CD8-positive, alpha-beta memory T cell (primary cell): Measurements from ENCODE around the gene MAP3K5. TPM values are rescaled to one million over a fixed set of nuclear protein-coding genes. Genes with fewer than 3 reads are reported as not detected.

Experiments used
- CTCF ChIA-PET: fragments of 350-600 bp; sonication (Branson Sonifier 250); formaldehyde crosslinking; loops from one replicate; lab custom pipeline; 2021; ENCODE audit warnings: antibody characterized with exemption; lab: Charles Lee
- POLR2A ChIA-PET: fragments of 350-600 bp; sonication (Branson Sonifier 250); formaldehyde crosslinking; loops from one replicate; lab custom pipeline; 2021; ENCODE audit warnings: antibody characterized with exemption; lab: Charles Lee
- DNase-seq, 5 donors: peaks; one replicate each; pipeline versions ENCODE4 v3.0.0 to v3.0.0-alpha.2; 2020 to 2022; ENCODE audit warnings: mixed read lengths in 1 of 5
- H3K27ac ChIP-seq: one replicate; pipeline ENCODE4 v1.7.0; 2013; ENCODE audit warnings: low read depth, mild to moderate bottlenecking, low read length, moderate library complexity
- H3K27me3 ChIP-seq: 2 replicates; pipeline ENCODE4 v1.7.0; 2013; ENCODE audit warnings: low read length, mild to moderate bottlenecking; ENCODE audit not compliant: insufficient read depth, poor library complexity, severe bottlenecking
- H3K36me3 ChIP-seq: 2 replicates; pipeline ENCODE4 v1.7.0; 2013; ENCODE audit warnings: mild to moderate bottlenecking, low read length, moderate library complexity; ENCODE audit not compliant: insufficient read depth
- H3K4me1 ChIP-seq: 2 replicates; pipeline ENCODE4 v1.7.0; 2013; ENCODE audit warnings: mild to moderate bottlenecking, low read length, moderate library complexity; ENCODE audit not compliant: insufficient read depth
- H3K4me3 ChIP-seq: 2 replicates; pipeline ENCODE4 v1.7.0; 2013; ENCODE audit warnings: mild to moderate bottlenecking, low read length
- H3K9me3 ChIP-seq: 2 replicates; pipeline ENCODE4 v1.7.0; 2013; ENCODE audit warnings: mild to moderate bottlenecking, low read length
- H3K27ac Mint-ChIP-seq, 8 donors: one replicate each; pipeline ENCODE4 v1.8.0; 2020 to 2021; ENCODE audit warnings: mixed read lengths in 8 of 8, mild to moderate bottlenecking in 6 of 8, inconsistent platforms in 3 of 8, moderate library complexity in 3 of 8
- H3K27me3 Mint-ChIP-seq, 2 donors: one replicate each; pipeline ENCODE4 v1.8.0; 2020 to 2021; ENCODE audit warnings: mixed read lengths in 2 of 2, mild to moderate bottlenecking in 1 of 2, moderate library complexity in 1 of 2
- H3K36me3 Mint-ChIP-seq, 3 donors: one replicate each; pipeline ENCODE4 v1.8.0; 2020 to 2021; ENCODE audit warnings: mixed read lengths in 3 of 3, inconsistent platforms in 1 of 3, mild to moderate bottlenecking in 1 of 3
- H3K4me1 Mint-ChIP-seq, 3 donors: one replicate each; pipeline ENCODE4 v1.8.0; 2020 to 2021; ENCODE audit warnings: mixed read lengths in 3 of 3, inconsistent platforms in 1 of 3, mild to moderate bottlenecking in 1 of 3
- H3K4me3 Mint-ChIP-seq, 7 donors: one replicate each; pipeline ENCODE4 v1.8.0; 2020 to 2021; ENCODE audit warnings: mixed read lengths in 7 of 7, mild to moderate bottlenecking in 6 of 7, moderate library complexity in 4 of 7, inconsistent platforms in 2 of 7
- H3K9me3 Mint-ChIP-seq, 5 donors: one replicate each; pipeline ENCODE4 v1.8.0; 2020 to 2022; ENCODE audit warnings: mixed read lengths in 5 of 5, mild to moderate bottlenecking in 3 of 5, moderate library complexity in 2 of 5, inconsistent platforms in 1 of 5
- polyA plus RNA-seq: library from polyadenylated mRNA; unstranded; fragments of 300-500 nt; fragmentation: Illumina TruSeq; gene quantifications from one replicate; pipeline ENCODE4 v1.2.3, GENCODE V29; 2021
- total RNA-seq, 2 experiments: library from RNA; stranded (reverse); gene quantifications; one replicate each; pipeline ENCODE4 v1.2.3, GENCODE V29; 2021

MAP3K5 gene
- total and polyA plus RNA-seq, 3 experiments from 2014 or later = 12.6 to 19.9 (median 12.9) TPM

DNA sequence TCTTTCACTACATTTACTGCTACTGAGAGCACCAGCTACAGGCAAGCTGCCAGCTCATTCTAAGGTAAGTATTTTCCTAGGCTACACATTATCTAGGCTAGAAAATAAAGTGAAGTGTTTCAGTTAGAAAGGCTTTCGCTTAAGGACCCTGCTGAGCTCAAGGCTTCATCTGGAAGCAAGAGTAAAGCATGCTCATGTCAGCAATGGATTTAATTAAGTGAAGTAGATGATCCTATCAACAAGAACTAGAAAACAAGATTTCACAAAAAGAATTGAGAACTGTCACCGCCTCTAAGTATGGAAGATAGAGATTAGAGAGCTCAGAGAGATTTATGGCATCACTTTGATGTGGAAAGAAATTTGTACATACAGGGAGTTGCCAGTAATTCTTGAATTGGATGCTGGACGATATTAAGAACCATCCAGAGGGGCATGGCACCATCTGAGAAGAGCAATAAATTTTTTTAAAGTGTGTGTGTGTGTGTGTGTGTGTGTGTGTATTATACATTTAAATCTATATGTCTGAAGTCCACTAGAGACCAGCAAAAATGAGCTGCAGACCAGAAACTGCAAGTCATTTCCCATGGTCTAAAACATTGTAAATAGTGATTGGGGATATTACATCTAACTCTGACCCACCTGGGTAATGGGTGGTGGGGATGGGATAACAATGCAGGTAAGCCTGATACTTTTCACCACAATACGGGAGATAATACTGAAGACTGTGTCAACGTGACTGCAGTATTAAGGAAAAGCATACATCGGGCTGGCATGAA lies 136.8 kb downstream of the MAP3K5 start:
- H3K36me3 Mint-ChIP-seq = peaks cover 0 to 61% (median 20%) of the 10 kb centered on the region in 3 donors
- H3K9me3 Mint-ChIP-seq = no peaks in the 10 kb centered on the region
- peaks cover 0 to 7% (median 2%) of the 10 kb centered on the region in 3 donors for H3K4me1 Mint-ChIP-seq
- ChIA-PET CTCF (interaction anchor here (1.4 kb wide), 1 partner anchor 137 kb away, joined by 7 read pairs; the partner anchor contains the start of gene MAP3K5), POLR2A (interaction anchor here (0.6 kb wide), 1 partner anchor 137 kb away, joined by 3 read pairs; the partner anchor contains the start of gene MAP3K5)
- H3K27me3 Mint-ChIP-seq = no peaks in the 10 kb centered on the region
- H3K4me3 ChIP-seq = no peak overlapping the region
- peak overlapping the region in 2 of 8 donors; percentile 4 to 23 for H3K27ac Mint-ChIP-seq
- no peaks in the 10 kb centered on the region for H3K9me3 ChIP-seq
- no peaks in the 10 kb centered on the region for H3K4me1 ChIP-seq
- H3K27me3 ChIP-seq = no peaks in the 10 kb centered on the region
- no peaks in the 10 kb centered on the region for H3K36me3 ChIP-seq
- no peak for DNase-seq
- H3K27ac ChIP-seq = no peak overlapping the region
- no peak overlapping the region for H3K4me3 Mint-ChIP-seq

DNA sequence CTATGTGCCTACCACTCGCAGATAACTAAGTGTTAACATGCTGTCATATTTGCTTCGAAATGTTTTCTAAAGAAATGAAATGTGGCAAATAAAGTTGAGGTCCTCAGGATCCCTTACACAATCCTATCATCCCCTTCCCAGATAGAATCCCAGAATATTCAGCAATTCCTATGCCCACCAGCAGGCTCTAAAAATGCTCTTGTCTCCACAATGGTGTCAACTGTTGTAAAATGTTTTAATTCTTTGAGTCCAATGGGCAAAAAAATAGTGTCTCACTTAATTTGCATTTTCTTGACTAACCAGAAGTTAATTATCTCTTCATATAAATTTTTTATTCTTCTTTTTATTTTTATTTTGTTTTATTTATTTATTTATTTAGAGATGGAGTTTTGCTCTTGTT lies 138.2 kb downstream of the MAP3K5 start:
- no peaks in the 10 kb centered on the region for H3K27me3 Mint-ChIP-seq
- Histone ChIP-seq H3K27ac (no peak overlapping the region), H3K4me1 (no peaks in the 10 kb centered on the region), H3K36me3 (no peaks in the 10 kb centered on the region), H3K4me3 (no peak overlapping the region), H3K27me3 (no peaks in the 10 kb centered on the region), H3K9me3 (no peaks in the 10 kb centered on the region)
- ChIA-PET POLR2A (no interaction called here), CTCF (interaction anchor here (1.4 kb wide), 1 partner anchor 10 kb away, joined by 3 read pairs; no protein-coding TSS in a partner anchor)
- H3K36me3 Mint-ChIP-seq = peaks cover 0 to 60% (median 20%) of the 10 kb centered on the region in 3 donors
- no peak overlapping the region for H3K4me3 Mint-ChIP-seq
- peak overlapping the region in 1 of 8 donors; percentile 73 for H3K27ac Mint-ChIP-seq
- DNase-seq = no peak
- H3K9me3 Mint-ChIP-seq = no peaks in the 10 kb centered on the region
- peaks cover 0 to 7% (median 0%) of the 10 kb centered on the region in 3 donors for H3K4me1 Mint-ChIP-seq

DNA sequence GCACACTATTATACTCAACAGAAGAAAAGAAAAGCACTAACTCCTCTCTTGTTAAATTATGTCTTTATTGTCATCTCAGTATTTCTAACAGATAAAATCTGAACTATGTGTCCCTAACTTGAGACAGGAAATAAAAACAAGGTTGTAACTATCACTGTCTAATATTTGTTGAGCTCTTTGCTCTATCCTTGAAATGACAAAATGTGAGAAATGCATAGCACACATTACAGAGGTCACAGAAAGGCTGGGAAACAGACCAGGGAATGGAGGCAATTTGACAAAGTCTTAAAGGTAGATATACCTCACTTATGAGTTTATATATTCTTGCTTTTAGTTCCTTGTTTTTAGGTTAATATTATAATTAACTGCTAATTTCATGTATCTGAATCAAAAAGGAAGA lies 139.6 kb downstream of the MAP3K5 start:
- no peak overlapping the region for H3K27ac ChIP-seq
- H3K36me3 ChIP-seq = no peaks in the 10 kb centered on the region
- no peaks in the 10 kb centered on the region for H3K9me3 Mint-ChIP-seq
- no peak overlapping the region for H3K4me3 Mint-ChIP-seq
- H3K9me3 ChIP-seq = no peaks in the 10 kb centered on the region
- peaks cover 6% of the 10 kb centered on the region for H3K4me1 ChIP-seq
- no peaks in the 10 kb centered on the region for H3K27me3 ChIP-seq
- H3K4me3 ChIP-seq = no peak overlapping the region
- peak overlapping the region in 3 of 8 donors; percentile 37 to 66 (median 46) for H3K27ac Mint-ChIP-seq
- no peak for DNase-seq
- H3K4me1 Mint-ChIP-seq = peaks cover 0 to 7% (median 0%) of the 10 kb centered on the region in 3 donors
- H3K27me3 Mint-ChIP-seq = no peaks in the 10 kb centered on the region
- ChIA-PET CTCF (no interaction called here), POLR2A (no interaction called here)
- peaks cover 0 to 49% (median 18%) of the 10 kb centered on the region in 3 donors for H3K36me3 Mint-ChIP-seq

DNA sequence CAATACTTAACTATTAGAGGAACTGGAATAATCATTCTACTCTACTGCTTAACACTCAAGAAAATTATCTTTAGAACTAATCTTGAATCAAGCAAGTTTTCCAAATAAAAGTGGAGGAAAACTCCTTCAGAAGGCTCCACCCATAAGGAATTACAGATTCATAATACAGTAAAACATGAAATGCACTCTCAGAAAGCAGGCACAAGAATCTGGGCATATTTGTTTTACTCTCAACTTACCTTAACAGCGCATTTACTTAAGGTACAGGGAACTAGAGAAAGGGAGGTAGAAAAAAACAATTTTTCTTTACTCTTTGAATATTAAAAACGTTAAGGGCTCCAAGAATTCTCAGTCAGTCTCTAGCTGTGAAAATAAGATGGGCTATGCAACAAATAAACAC lies 140.3 kb downstream of the MAP3K5 start:
- Histone ChIP-seq H3K4me3 (no peak overlapping the region), H3K36me3 (no peaks in the 10 kb centered on the region), H3K4me1 (peaks cover 12% of the 10 kb centered on the region), H3K27ac (no peak overlapping the region), H3K27me3 (no peaks in the 10 kb centered on the region), H3K9me3 (no peaks in the 10 kb centered on the region)
- CTCF ChIA-PET = interaction anchor here (12.7 kb wide), 1 partner anchor 136 kb away, joined by 362 read pairs; the partner anchor contains the start of gene MAP3K5
- H3K27ac Mint-ChIP-seq = peak overlapping the region in 4 of 8 donors; percentile 25 to 54 (median 34)
- H3K27me3 Mint-ChIP-seq = no peaks in the 10 kb centered on the region
- H3K4me3 Mint-ChIP-seq = no peak overlapping the region
- H3K4me1 Mint-ChIP-seq = peaks cover 0 to 7% (median 0%) of the 10 kb centered on the region in 3 donors
- DNase-seq = no peak
- POLR2A ChIA-PET = no interaction called here
- H3K36me3 Mint-ChIP-seq = peaks cover 0 to 42% (median 13%) of the 10 kb centered on the region in 3 donors
- no peaks in the 10 kb centered on the region for H3K9me3 Mint-ChIP-seq

DNA sequence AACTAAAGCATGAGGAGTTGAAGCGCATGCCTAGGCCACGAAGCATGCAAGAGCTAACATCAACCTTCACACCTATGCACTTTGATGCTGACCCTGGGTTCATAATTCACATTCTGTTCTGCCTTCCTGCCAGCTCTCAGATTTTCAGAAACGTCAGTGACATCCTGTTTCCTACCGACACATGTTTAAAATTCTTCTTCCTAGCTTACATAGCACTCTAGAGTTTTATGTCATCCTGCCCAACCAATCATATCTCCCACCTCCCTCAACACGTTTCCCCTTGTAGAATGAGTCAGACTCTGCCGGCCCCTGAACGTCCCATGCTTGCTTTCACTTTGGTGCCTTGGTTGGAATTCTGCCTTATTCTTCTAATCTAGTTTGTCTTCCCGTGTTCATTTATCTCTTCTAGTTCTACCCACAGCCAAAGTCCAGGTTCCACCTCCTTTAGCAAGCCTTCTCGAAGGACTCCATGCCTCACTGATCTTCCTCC lies 144.9 kb downstream of the MAP3K5 start:
- peak; percentile 11 to 68 (median 47) for DNase-seq
- no peak overlapping the region for H3K4me3 ChIP-seq
- peaks cover 17% of the 10 kb centered on the region for H3K4me1 ChIP-seq
- peak overlapping the region; percentile 57 for H3K27ac ChIP-seq
- POLR2A ChIA-PET = interaction anchor here (1.0 to 2.2 kb wide), 2 partner anchors 106 to 145 kb away, joined by 3 to 15 read pairs; partner anchors contain the start of gene MAP3K5
- H3K9me3 ChIP-seq = no peaks in the 10 kb centered on the region
- CTCF ChIA-PET = interaction anchor here (1.6 to 12.7 kb wide), 2 partner anchors 69 to 141 kb away, joined by 3 to 362 read pairs; partner anchors contain the start of gene MAP3K5
- H3K36me3 Mint-ChIP-seq = peaks cover 0 to 16% (median 3%) of the 10 kb centered on the region in 3 donors
- H3K36me3 ChIP-seq = no peaks in the 10 kb centered on the region
- H3K9me3 Mint-ChIP-seq = no peaks in the 10 kb centered on the region
- no peak overlapping the region for H3K27ac Mint-ChIP-seq
- no peaks in the 10 kb centered on the region for H3K27me3 Mint-ChIP-seq
- H3K4me3 Mint-ChIP-seq = no peak overlapping the region
- no peaks in the 10 kb centered on the region for H3K27me3 ChIP-seq
- H3K4me1 Mint-ChIP-seq = peaks cover 0 to 3% (median 2%) of the 10 kb centered on the region in 3 donors

DNA sequence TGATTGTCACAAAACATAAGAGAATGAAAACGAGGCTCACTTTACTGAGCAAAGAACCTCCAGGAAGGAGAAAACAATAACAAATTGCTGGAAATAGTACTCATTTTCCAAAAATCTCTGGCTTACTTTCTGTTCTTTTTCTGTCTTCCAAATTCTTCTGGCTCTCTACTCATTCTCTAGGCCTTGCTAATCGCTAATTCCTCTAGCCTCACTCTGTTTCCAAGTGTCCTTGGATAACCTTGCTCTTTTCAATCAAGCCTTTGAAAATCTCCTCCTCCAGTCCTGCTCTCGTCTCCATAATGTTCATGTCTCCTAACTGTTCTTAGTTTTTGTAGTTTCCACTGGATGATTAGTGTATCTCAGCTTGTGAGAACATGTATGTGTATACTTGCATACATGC lies 145.9 kb downstream of the MAP3K5 start:
- Histone ChIP-seq H3K27me3 (no peaks in the 10 kb centered on the region), H3K36me3 (no peaks in the 10 kb centered on the region), H3K4me1 (peaks cover 17% of the 10 kb centered on the region), H3K4me3 (no peak overlapping the region), H3K9me3 (no peaks in the 10 kb centered on the region), H3K27ac (no peak overlapping the region)
- H3K36me3 Mint-ChIP-seq = peaks cover 0 to 14% (median 3%) of the 10 kb centered on the region in 3 donors
- no peak for DNase-seq
- no peak overlapping the region for H3K4me3 Mint-ChIP-seq
- no peaks in the 10 kb centered on the region for H3K9me3 Mint-ChIP-seq
- H3K4me1 Mint-ChIP-seq = peaks cover 0 to 3% (median 2%) of the 10 kb centered on the region in 3 donors
- CTCF ChIA-PET = interaction anchor here (3.9 to 12.7 kb wide), 3 partner anchors 117 to 150 kb away, joined by 31 to 362 read pairs (median 52); partner anchors contain the start of gene MAP3K5
- no peaks in the 10 kb centered on the region for H3K27me3 Mint-ChIP-seq
- POLR2A ChIA-PET = interaction anchor here (2.2 kb wide), 1 partner anchor 146 kb away, joined by 15 read pairs; the partner anchor contains the start of gene MAP3K5
- no peak overlapping the region for H3K27ac Mint-ChIP-seq

DNA sequence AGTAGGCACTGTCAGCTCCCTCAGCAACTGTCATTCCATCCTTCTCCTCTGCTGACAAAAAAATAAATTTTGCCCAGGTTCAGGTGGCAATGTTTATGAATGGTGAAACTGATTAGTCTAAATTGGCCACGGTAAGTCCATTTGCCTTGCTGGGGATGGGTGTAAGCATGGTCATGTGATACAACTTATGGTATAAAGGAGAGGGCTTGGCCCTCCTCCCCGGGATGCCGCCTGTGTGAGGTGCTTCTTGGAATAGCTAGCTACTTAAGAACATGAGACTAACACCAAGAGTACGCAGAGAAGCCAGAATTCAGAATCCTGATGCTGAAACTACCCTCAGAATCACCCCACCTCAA lies 147.7 kb downstream of the MAP3K5 start:
- no peak overlapping the region for H3K4me3 Mint-ChIP-seq
- H3K4me3 ChIP-seq = no peak overlapping the region
- no peaks in the 10 kb centered on the region for H3K27me3 Mint-ChIP-seq
- H3K36me3 ChIP-seq = no peaks in the 10 kb centered on the region
- H3K36me3 Mint-ChIP-seq = peaks cover 0 to 19% (median 5%) of the 10 kb centered on the region in 3 donors
- peak overlapping the region in 3 of 8 donors; percentile 13 to 68 (median 40) for H3K27ac Mint-ChIP-seq
- peaks cover 6 to 12% (median 11%) of the 10 kb centered on the region in 3 donors for H3K4me1 Mint-ChIP-seq
- H3K4me1 ChIP-seq = peaks cover 17% of the 10 kb centered on the region
- ChIA-PET CTCF (interaction anchor here (0.7 to 12.7 kb wide), 31 partner anchors 10 to 587 kb away, joined by 3 to 362 read pairs (median 5); partner anchors contain the start of genes MAP3K5 and PEX7), POLR2A (interaction anchor here (3.0 kb wide), 1 partner anchor 148 kb away, joined by 47 read pairs; the partner anchor contains the start of gene MAP3K5)
- DNase-seq = no peak
- H3K27me3 ChIP-seq = no peaks in the 10 kb centered on the region
- no peaks in the 10 kb centered on the region for H3K9me3 Mint-ChIP-seq
- H3K27ac ChIP-seq = no peak overlapping the region
- no peaks in the 10 kb centered on the region for H3K9me3 ChIP-seq
